Lung (tissue), 12 donors: ENCODE results near the gene AKAP8L. TPM values are rescaled to one million over a fixed set of nuclear protein-coding genes. Genes with fewer than 3 reads are reported as not detected.

ENCODE experiments used
- ATAC-seq: fragments of 200-7000 bp; cut with Tn5 transposase; one replicate; pipeline ENCODE4 v1.9.1; 2020; ENCODE audit warnings: moderate number of reproducible peaks; ENCODE audit not compliant: insufficient read depth, low FRiP score
- DNase-seq, 3 donors: peaks; one replicate each; pipeline ENCODE4 v3.0.0-alpha.2; 2013 to 2017
- H3K27ac ChIP-seq, 2 donors: one replicate each; pipeline ENCODE4 v1.5.1; 2013; ENCODE audit warnings: mild to moderate bottlenecking in 2 of 2, moderate library complexity in 2 of 2, control low read depth in 1 of 2, inconsistent platforms in 1 of 2, low read depth in 1 of 2, low read length in 1 of 2
- H3K27me3 ChIP-seq, 3 donors: one replicate each; pipeline ENCODE4 v1.5.1; 2013; ENCODE audit warnings: low read length in 2 of 3; ENCODE audit not compliant: control insufficient read depth in 3 of 3, insufficient read depth in 3 of 3
- H3K36me3 ChIP-seq, 4 donors: one replicate each; pipeline ENCODE4 v1.5.1; 2013; ENCODE audit warnings: low read length in 4 of 4, mild to moderate bottlenecking in 1 of 4, moderate library complexity in 1 of 4; ENCODE audit not compliant: control insufficient read depth in 4 of 4, insufficient read depth in 4 of 4
- H3K4me1 ChIP-seq, 5 donors: one replicate each; pipeline ENCODE4 v1.5.1; 2013; ENCODE audit warnings: low read length in 5 of 5, mild to moderate bottlenecking in 2 of 5, moderate library complexity in 1 of 5; ENCODE audit not compliant: control insufficient read depth in 5 of 5, insufficient read depth in 5 of 5
- H3K4me3 ChIP-seq: one replicate; pipeline ENCODE4 v1.5.1; 2013; ENCODE audit warnings: mild to moderate bottlenecking, control low read depth, moderate library complexity
- H3K9ac ChIP-seq, 2 donors: one replicate each; pipeline ENCODE4 v1.5.1; 2013; ENCODE audit warnings: low read length in 2 of 2, control low read depth in 1 of 2; ENCODE audit not compliant: insufficient read depth in 1 of 2
- H3K9me3 ChIP-seq, 4 donors: one replicate each; pipeline ENCODE4 v1.5.1; 2013; ENCODE audit warnings: low read length in 3 of 4, mild to moderate bottlenecking in 1 of 4, moderate library complexity in 1 of 4; ENCODE audit not compliant: control insufficient read depth in 4 of 4, insufficient read depth in 3 of 4
- CTCF ChIP-seq: IDR thresholded peaks from 2 replicates; pipeline ENCODE4 v1.5.1; 2012; ENCODE audit warnings: mild to moderate bottlenecking; ENCODE audit errors: control extremely low read depth, extremely low read depth
- WGBS, 2 donors: extraction: QIAGEN DNeasy Blood & Tissue Kit; methylation state at CpG; one replicate each; pipeline ENCODE4 v1.1.7; 2013; 5-methylcytosine and 5-hydroxymethylcytosine counted together
- polyA plus RNA-seq, 2 donors: library from polyadenylated mRNA; stranded (reverse); fragments of 200-250 nt; gene quantifications; one replicate each; pipeline ENCODE4 v1.2.1, GENCODE V29; 2013
- total RNA-seq, 2 donors: library from RNA; depleted of rRNA in 1 of 2; stranded (reverse); fragments of >200 nt in 1 of 2; gene quantifications; one replicate each; pipeline ENCODE4 v1.2.1, GENCODE V29; 2014 to 2021
- donor health status: control.
- donor health status: control.
- donor health status: Bipolar disorder and iron deficiency.
- donor health status: healthy.
- donor health status: DM: yes; HTN: yes; CAD: no.

Gene AKAP8L
- total and polyA plus RNA-seq, 4 donors, result 52.5 to 118 (median 80.2) TPM

- no peak for ATAC-seq
- no peak for TF ChIP-seq CTCF
- no peak for DNase-seq
- Histone ChIP-seq H3K27ac (no peak overlapping the region), H3K9ac (no peak overlapping the region), H3K4me1 (peaks cover 0 to 13% (median 0%) of the 10 kb centered on the region in 5 donors), H3K4me3 (no peak overlapping the region), H3K36me3 (peaks cover 15 to 67% (median 39%) of the 10 kb centered on the region in 4 donors), H3K27me3 (no peaks in the 10 kb centered on the region), H3K9me3 (no peaks in the 10 kb centered on the region)
- 96% methylated on average over 17 of the region's 17 CpGs for WGBS, 2 donors
Measured at GRCh38 chr19:15401397-15401710, 17.4 kb downstream of the AKAP8L start.

GRCh38 chr19:15400521-15401396, 18.0 kb downstream of the AKAP8L start:
- ATAC-seq (no peak), DNase-seq (no peak)
- WGBS, 2 donors, result 93 to 96% methylated on average over 29 of the region's 29 CpGs
- no peak overlapping the region for H3K4me3 ChIP-seq
- no peak overlapping the region for H3K27ac ChIP-seq
- H3K27me3 ChIP-seq, result no peaks in the 10 kb centered on the region
- peaks cover 15 to 71% (median 42%) of the 10 kb centered on the region in 4 donors for H3K36me3 ChIP-seq
- no peak overlapping the region for H3K9ac ChIP-seq
- H3K4me1 ChIP-seq, result peaks cover 0 to 12% (median 0%) of the 10 kb centered on the region in 5 donors
- no peak for TF ChIP-seq CTCF
- H3K9me3 ChIP-seq, result no peaks in the 10 kb centered on the region

GRCh38 chr19:15399635-15400034, 19.2 kb downstream of the AKAP8L start:
- Histone ChIP-seq H3K9me3 (no peaks in the 10 kb centered on the region), H3K36me3 (peaks cover 15 to 74% (median 42%) of the 10 kb centered on the region in 4 donors), H3K27me3 (no peaks in the 10 kb centered on the region), H3K27ac (no peak overlapping the region), H3K4me1 (peaks cover 0 to 8% (median 0%) of the 10 kb centered on the region in 5 donors), H3K4me3 (no peak overlapping the region), H3K9ac (no peak overlapping the region)
- DNase-seq (no peak), ATAC-seq (no peak)
- WGBS, 2 donors, result 95 to 97% methylated on average over 14 of the region's 14 CpGs
- no peak for TF ChIP-seq CTCF
